CD8-positive, alpha-beta memory T cell (primary cell): ENCODE results near the gene CALN1. TPM values are rescaled to one million over a fixed set of nuclear protein-coding genes. Genes with fewer than 3 reads are reported as not detected.

Experiments
- CTCF ChIA-PET: fragments of 350-600 bp; sonication (Branson Sonifier 250); formaldehyde crosslinking; loops from one replicate; lab custom pipeline; 2021; ENCODE audit warnings: antibody characterized with exemption; lab: Charles Lee
- POLR2A ChIA-PET: fragments of 350-600 bp; sonication (Branson Sonifier 250); formaldehyde crosslinking; loops from one replicate; lab custom pipeline; 2021; ENCODE audit warnings: antibody characterized with exemption; lab: Charles Lee
- DNase-seq, 5 donors: peaks; one replicate each; pipeline versions ENCODE4 v3.0.0 to v3.0.0-alpha.2; 2020 to 2022; ENCODE audit warnings: mixed read lengths in 1 of 5
- H3K27ac ChIP-seq: one replicate; pipeline ENCODE4 v1.7.0; 2013; ENCODE audit warnings: low read depth, mild to moderate bottlenecking, low read length, moderate library complexity
- H3K27me3 ChIP-seq: 2 replicates; pipeline ENCODE4 v1.7.0; 2013; ENCODE audit warnings: low read length, mild to moderate bottlenecking; ENCODE audit not compliant: insufficient read depth, poor library complexity, severe bottlenecking
- H3K36me3 ChIP-seq: 2 replicates; pipeline ENCODE4 v1.7.0; 2013; ENCODE audit warnings: mild to moderate bottlenecking, low read length, moderate library complexity; ENCODE audit not compliant: insufficient read depth
- H3K4me1 ChIP-seq: 2 replicates; pipeline ENCODE4 v1.7.0; 2013; ENCODE audit warnings: mild to moderate bottlenecking, low read length, moderate library complexity; ENCODE audit not compliant: insufficient read depth
- H3K4me3 ChIP-seq: 2 replicates; pipeline ENCODE4 v1.7.0; 2013; ENCODE audit warnings: mild to moderate bottlenecking, low read length
- H3K9me3 ChIP-seq: 2 replicates; pipeline ENCODE4 v1.7.0; 2013; ENCODE audit warnings: mild to moderate bottlenecking, low read length
- H3K27ac Mint-ChIP-seq, 8 donors: one replicate each; pipeline ENCODE4 v1.8.0; 2020 to 2021; ENCODE audit warnings: mixed read lengths in 8 of 8, mild to moderate bottlenecking in 6 of 8, inconsistent platforms in 3 of 8, moderate library complexity in 3 of 8
- H3K27me3 Mint-ChIP-seq, 2 donors: one replicate each; pipeline ENCODE4 v1.8.0; 2020 to 2021; ENCODE audit warnings: mixed read lengths in 2 of 2, mild to moderate bottlenecking in 1 of 2, moderate library complexity in 1 of 2
- H3K36me3 Mint-ChIP-seq, 3 donors: one replicate each; pipeline ENCODE4 v1.8.0; 2020 to 2021; ENCODE audit warnings: mixed read lengths in 3 of 3, inconsistent platforms in 1 of 3, mild to moderate bottlenecking in 1 of 3
- H3K4me1 Mint-ChIP-seq, 3 donors: one replicate each; pipeline ENCODE4 v1.8.0; 2020 to 2021; ENCODE audit warnings: mixed read lengths in 3 of 3, inconsistent platforms in 1 of 3, mild to moderate bottlenecking in 1 of 3
- H3K4me3 Mint-ChIP-seq, 7 donors: one replicate each; pipeline ENCODE4 v1.8.0; 2020 to 2021; ENCODE audit warnings: mixed read lengths in 7 of 7, mild to moderate bottlenecking in 6 of 7, moderate library complexity in 4 of 7, inconsistent platforms in 2 of 7
- H3K9me3 Mint-ChIP-seq, 5 donors: one replicate each; pipeline ENCODE4 v1.8.0; 2020 to 2022; ENCODE audit warnings: mixed read lengths in 5 of 5, mild to moderate bottlenecking in 3 of 5, moderate library complexity in 2 of 5, inconsistent platforms in 1 of 5
- polyA plus RNA-seq: library from polyadenylated mRNA; unstranded; fragments of 300-500 nt; fragmentation: Illumina TruSeq; gene quantifications from one replicate; pipeline ENCODE4 v1.2.3, GENCODE V29; 2021
- total RNA-seq, 2 experiments: library from RNA; stranded (reverse); gene quantifications; one replicate each; pipeline ENCODE4 v1.2.3, GENCODE V29; 2021

The CALN1 gene
- total and polyA plus RNA-seq, 3 experiments from 2014 or later: not detected

DNA sequence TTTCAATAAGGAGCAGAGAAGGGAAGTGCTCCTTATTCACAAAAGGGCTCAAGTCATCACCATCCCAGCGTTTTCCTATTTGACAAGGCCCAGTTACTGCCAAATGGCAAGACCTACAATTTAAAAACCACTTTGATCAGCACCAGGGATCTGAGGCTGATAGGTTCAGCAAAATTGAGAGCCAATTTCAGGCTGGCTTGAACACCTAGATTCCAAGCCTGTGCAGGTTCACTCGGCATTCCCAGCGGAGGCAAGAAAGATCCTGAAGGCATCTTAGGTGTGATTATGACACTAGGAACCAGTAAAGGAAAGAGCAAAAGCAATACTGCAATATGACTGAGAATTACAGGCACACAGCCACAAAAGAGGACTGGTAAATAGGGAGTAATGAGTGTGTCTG, 441.4 kb downstream of the CALN1 start:
- Histone ChIP-seq H3K4me3 (no peak overlapping the region), H3K36me3 (no peaks in the 10 kb centered on the region), H3K4me1 (no peaks in the 10 kb centered on the region), H3K9me3 (no peaks in the 10 kb centered on the region), H3K27ac (no peak overlapping the region), H3K27me3 (no peaks in the 10 kb centered on the region)
- Mint-ChIP-seq H3K4me1 (no peaks in the 10 kb centered on the region), H3K27me3 (no peaks in the 10 kb centered on the region), H3K4me3 (no peak overlapping the region), H3K9me3 (peaks cover 0 to 11% (median 3%) of the 10 kb centered on the region in 5 donors), H3K36me3 (no peaks in the 10 kb centered on the region), H3K27ac (no peak overlapping the region)
- ChIA-PET POLR2A (no interaction called here), CTCF (no interaction called here)
- DNase-seq: no peak

DNA sequence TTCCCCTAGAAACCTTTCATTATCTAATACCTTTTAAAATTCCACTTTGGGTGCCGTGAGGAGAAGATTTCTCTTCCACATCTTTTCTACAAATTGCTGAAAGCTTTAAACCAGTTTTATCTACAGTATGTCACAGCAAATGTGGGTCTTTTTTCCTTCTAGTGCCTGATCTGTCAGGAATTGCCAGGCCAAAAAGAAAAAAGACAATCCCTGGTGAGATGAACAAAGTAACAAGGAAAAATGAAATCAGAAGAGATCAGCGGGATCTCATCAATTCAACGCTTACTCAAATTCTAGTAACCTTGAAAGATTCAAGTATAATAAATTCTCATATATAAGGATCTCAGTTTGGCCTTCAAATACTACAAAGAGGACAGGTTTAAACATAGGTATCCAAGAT, 449.5 kb downstream of the CALN1 start:
- Mint-ChIP-seq H3K36me3 (no peaks in the 10 kb centered on the region), H3K4me1 (no peaks in the 10 kb centered on the region), H3K27ac (no peak overlapping the region), H3K27me3 (no peaks in the 10 kb centered on the region), H3K4me3 (no peak overlapping the region), H3K9me3 (peaks cover 0 to 8% (median 3%) of the 10 kb centered on the region in 5 donors)
- no peak for DNase-seq
- Histone ChIP-seq H3K4me1 (no peaks in the 10 kb centered on the region), H3K27me3 (no peaks in the 10 kb centered on the region), H3K36me3 (no peaks in the 10 kb centered on the region), H3K9me3 (no peaks in the 10 kb centered on the region), H3K27ac (no peak overlapping the region), H3K4me3 (no peak overlapping the region)
- CTCF ChIA-PET: no interaction called here
- POLR2A ChIA-PET: no interaction called here

DNA sequence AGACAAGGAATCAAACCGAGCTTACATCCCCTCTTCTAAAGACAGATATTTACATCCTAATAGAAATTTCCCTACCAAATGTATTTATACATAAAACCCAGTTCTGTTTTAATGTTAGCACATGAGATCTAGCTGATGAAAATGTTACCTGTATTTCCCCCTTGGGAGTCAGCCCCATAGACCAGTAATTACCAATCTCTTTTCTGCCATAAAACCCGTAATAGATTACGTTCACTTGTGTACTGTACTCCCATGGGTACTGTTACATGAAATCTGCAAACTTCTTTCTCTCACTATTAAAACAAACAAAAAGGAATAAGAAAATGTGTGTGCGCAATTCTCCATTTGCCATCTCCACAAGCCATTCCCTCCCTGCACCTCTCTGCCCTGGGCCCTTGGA, 450.9 kb downstream of the CALN1 start:
- H3K4me3 Mint-ChIP-seq: no peak overlapping the region
- H3K9me3 Mint-ChIP-seq: peaks cover 0 to 5% (median 3%) of the 10 kb centered on the region in 5 donors
- no peaks in the 10 kb centered on the region for H3K4me1 Mint-ChIP-seq
- ChIA-PET CTCF (no interaction called here), POLR2A (no interaction called here)
- H3K27me3 Mint-ChIP-seq: no peaks in the 10 kb centered on the region
- DNase-seq: no peak
- H3K9me3 ChIP-seq: no peaks in the 10 kb centered on the region
- H3K27ac Mint-ChIP-seq: no peak overlapping the region
- H3K36me3 ChIP-seq: no peaks in the 10 kb centered on the region
- H3K4me1 ChIP-seq: no peaks in the 10 kb centered on the region
- H3K27me3 ChIP-seq: no peaks in the 10 kb centered on the region
- H3K27ac ChIP-seq: no peak overlapping the region
- H3K4me3 ChIP-seq: no peak overlapping the region
- peaks cover 0 to 1% (median 0%) of the 10 kb centered on the region in 3 donors for H3K36me3 Mint-ChIP-seq

DNA sequence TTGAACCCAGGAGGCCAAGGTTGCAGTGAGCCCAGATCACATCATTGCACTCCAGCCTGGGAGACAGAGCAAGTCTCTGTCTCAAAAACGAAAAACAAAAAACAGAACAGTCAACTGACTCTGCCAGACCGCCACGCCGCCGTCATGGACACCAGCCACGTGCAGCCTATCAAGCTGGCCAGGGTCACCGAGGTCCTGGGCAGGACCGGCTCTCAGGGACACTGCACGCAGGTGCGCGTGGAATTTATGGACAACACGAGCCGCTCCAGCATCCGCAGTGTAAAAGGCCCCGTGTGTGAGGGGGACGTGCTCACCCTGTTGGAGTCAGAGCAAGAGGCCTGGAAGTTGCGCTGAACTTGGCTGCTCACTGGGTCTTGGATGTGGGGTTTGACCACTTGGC, 470.0 kb downstream of the CALN1 start:
- H3K36me3 ChIP-seq: no peaks in the 10 kb centered on the region
- H3K27me3 ChIP-seq: no peaks in the 10 kb centered on the region
- H3K4me1 Mint-ChIP-seq: no peaks in the 10 kb centered on the region
- H3K4me1 ChIP-seq: no peaks in the 10 kb centered on the region
- no peak overlapping the region for H3K27ac Mint-ChIP-seq
- DNase-seq: no peak
- H3K27me3 Mint-ChIP-seq: no peaks in the 10 kb centered on the region
- no peak overlapping the region for H3K27ac ChIP-seq
- H3K9me3 ChIP-seq: no peaks in the 10 kb centered on the region
- peaks cover 7 to 17% (median 10%) of the 10 kb centered on the region in 5 donors for H3K9me3 Mint-ChIP-seq
- H3K4me3 ChIP-seq: no peak overlapping the region
- no peak overlapping the region for H3K4me3 Mint-ChIP-seq
- CTCF ChIA-PET: no interaction called here
- POLR2A ChIA-PET: no interaction called here
- H3K36me3 Mint-ChIP-seq: no peaks in the 10 kb centered on the region

DNA sequence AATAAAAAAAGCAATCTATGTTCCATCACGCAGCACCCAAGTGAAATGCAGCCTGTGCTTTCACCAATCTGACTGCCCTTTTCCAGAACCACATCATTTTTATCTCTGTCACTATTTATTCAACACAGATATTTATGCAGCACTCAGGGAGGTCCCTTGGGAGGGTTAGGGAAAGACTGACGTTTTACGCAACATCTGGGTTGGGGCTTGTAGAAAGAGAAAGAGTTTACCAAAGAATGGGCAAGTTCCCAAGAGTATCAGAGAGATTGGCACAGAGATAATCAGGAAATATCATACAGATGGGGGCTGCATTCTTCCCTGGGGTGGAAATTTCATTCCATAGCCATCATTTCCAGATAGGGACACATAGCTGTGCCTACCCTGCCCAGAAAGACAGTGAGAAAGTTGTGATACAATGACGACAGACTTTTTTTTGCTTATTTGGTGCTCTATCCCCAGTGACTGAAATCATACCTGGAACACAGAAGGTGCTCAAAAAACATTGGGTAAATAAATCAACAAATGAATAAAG, 474.2 kb downstream of the CALN1 start:
- H3K4me3 ChIP-seq: no peak overlapping the region
- no peak overlapping the region for H3K4me3 Mint-ChIP-seq
- H3K27me3 ChIP-seq: no peaks in the 10 kb centered on the region
- H3K27ac ChIP-seq: no peak overlapping the region
- CTCF ChIA-PET: no interaction called here
- peaks cover 13 to 22% (median 17%) of the 10 kb centered on the region in 5 donors for H3K9me3 Mint-ChIP-seq
- H3K4me1 Mint-ChIP-seq: no peaks in the 10 kb centered on the region
- no peaks in the 10 kb centered on the region for H3K4me1 ChIP-seq
- no peak overlapping the region for H3K27ac Mint-ChIP-seq
- POLR2A ChIA-PET: no interaction called here
- H3K36me3 Mint-ChIP-seq: no peaks in the 10 kb centered on the region
- no peaks in the 10 kb centered on the region for H3K36me3 ChIP-seq
- H3K27me3 Mint-ChIP-seq: no peaks in the 10 kb centered on the region
- no peak for DNase-seq
- no peaks in the 10 kb centered on the region for H3K9me3 ChIP-seq

DNA sequence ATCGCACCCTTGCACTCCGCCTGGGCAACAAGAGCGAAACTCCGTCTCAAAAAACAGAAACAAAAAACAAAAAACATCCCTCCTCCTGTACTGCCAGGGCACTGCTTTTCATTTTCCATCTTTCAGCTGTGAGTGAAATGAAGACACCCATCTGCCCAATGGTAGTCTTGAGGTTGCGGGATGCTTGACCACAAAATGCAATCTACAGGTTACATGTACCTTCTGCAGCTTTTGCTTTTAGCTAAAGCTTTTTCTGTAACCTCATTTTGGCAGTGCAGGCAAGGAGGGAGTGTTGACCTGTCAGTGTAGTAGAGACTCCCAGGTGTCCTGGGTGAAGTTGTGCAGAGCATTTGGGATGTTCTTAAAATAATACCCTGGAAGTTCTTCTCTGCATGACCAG, 476.5 kb downstream of the CALN1 start:
- no peak overlapping the region for H3K27ac ChIP-seq
- Mint-ChIP-seq H3K27me3 (no peaks in the 10 kb centered on the region), H3K9me3 (peaks cover 13 to 18% (median 15%) of the 10 kb centered on the region in 5 donors), H3K4me3 (no peak overlapping the region), H3K36me3 (no peaks in the 10 kb centered on the region), H3K4me1 (no peaks in the 10 kb centered on the region), H3K27ac (no peak overlapping the region)
- CTCF ChIA-PET: interaction anchor here (1.0 kb wide), 1 partner anchor 126 kb away, joined by 4 read pairs; no protein-coding TSS in a partner anchor
- no peak for DNase-seq
- H3K36me3 ChIP-seq: no peaks in the 10 kb centered on the region
- no peak overlapping the region for H3K4me3 ChIP-seq
- H3K9me3 ChIP-seq: no peaks in the 10 kb centered on the region
- no peaks in the 10 kb centered on the region for H3K27me3 ChIP-seq
- H3K4me1 ChIP-seq: no peaks in the 10 kb centered on the region
- POLR2A ChIA-PET: no interaction called here

DNA sequence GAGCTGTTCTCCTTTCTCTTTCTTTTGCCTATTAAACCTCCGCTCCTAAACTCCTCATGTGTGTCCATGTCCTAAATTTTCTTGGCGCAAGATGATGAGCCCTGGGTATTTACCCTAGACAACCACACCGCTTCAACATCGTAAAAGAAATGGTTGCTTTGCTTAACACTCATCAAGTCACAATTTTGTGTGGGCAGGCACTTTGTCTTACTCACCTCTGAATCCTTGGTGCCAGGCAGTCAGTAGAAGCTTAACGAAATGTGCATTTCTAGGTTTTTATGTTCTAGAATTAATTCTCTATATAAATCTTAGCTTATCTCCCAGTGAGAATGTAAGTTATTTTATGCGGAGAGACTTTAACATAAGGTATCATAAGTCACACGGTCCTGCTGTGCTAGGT, 478.7 kb downstream of the CALN1 start:
- no peaks in the 10 kb centered on the region for H3K27me3 ChIP-seq
- no peaks in the 10 kb centered on the region for H3K4me1 ChIP-seq
- DNase-seq: no peak
- H3K27ac ChIP-seq: no peak overlapping the region
- no peaks in the 10 kb centered on the region for H3K36me3 ChIP-seq
- H3K4me1 Mint-ChIP-seq: no peaks in the 10 kb centered on the region
- H3K4me3 ChIP-seq: no peak overlapping the region
- ChIA-PET POLR2A (no interaction called here), CTCF (no interaction called here)
- no peaks in the 10 kb centered on the region for H3K9me3 ChIP-seq
- H3K9me3 Mint-ChIP-seq: peaks cover 12 to 25% (median 16%) of the 10 kb centered on the region in 5 donors
- H3K36me3 Mint-ChIP-seq: no peaks in the 10 kb centered on the region
- H3K27ac Mint-ChIP-seq: no peak overlapping the region
- H3K27me3 Mint-ChIP-seq: no peaks in the 10 kb centered on the region
- H3K4me3 Mint-ChIP-seq: no peak overlapping the region

DNA sequence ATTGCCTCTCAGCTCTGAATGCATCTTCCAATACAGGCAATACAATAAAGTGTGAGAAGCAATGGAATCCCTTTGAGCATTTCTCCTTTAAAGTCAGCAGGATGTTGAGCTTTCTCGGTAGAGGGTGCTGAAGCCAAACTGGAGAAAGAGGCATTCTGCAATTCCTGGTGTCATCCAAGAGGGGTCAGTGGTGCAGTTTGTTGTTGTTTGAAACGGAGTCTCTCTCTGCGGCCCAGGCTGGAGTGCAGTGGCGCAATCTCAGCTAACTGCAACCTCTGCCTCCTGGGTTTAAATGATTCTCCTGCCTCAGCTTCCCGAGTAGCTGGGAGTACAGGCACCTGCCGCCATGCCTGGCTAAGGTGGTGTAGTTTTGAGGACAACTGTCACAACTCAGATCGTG, 486.5 kb downstream of the CALN1 start:
- H3K36me3 ChIP-seq: no peaks in the 10 kb centered on the region
- H3K4me1 ChIP-seq: no peaks in the 10 kb centered on the region
- H3K27me3 ChIP-seq: no peaks in the 10 kb centered on the region
- CTCF ChIA-PET: no interaction called here
- Mint-ChIP-seq H3K4me3 (no peak overlapping the region), H3K36me3 (no peaks in the 10 kb centered on the region), H3K27ac (no peak overlapping the region), H3K9me3 (peaks cover 21 to 29% (median 27%) of the 10 kb centered on the region in 5 donors), H3K27me3 (peaks cover 0 to 2% of the 10 kb centered on the region in 2 donors), H3K4me1 (no peaks in the 10 kb centered on the region)
- POLR2A ChIA-PET: no interaction called here
- no peak overlapping the region for H3K4me3 ChIP-seq
- peaks cover 5% of the 10 kb centered on the region for H3K9me3 ChIP-seq
- H3K27ac ChIP-seq: no peak overlapping the region
- no peak for DNase-seq
